Left renal cortex interstitium (tissue), 4 donors: ENCODE measurements around the gene OR8S1. TPM values are rescaled to one million over a fixed set of nuclear protein-coding genes. Genes with fewer than 3 reads are reported as not detected.
"Not testable (repeated sequence)": the region's sequence is repeated elsewhere in the genome, so short reads cannot be mapped to it uniquely, and the experiment has no call there.

Experiments used
- DNase-seq, 4 donors: peaks; one replicate each; pipeline ENCODE4 v3.0.0-alpha.2; 2013; ENCODE audit warnings: low read depth in 4 of 4, low spot score in 2 of 4, missing footprints in 1 of 4
- polyA plus RNA-seq, 4 donors: library from polyadenylated mRNA; unstranded; fragments of 120-200 nt; gene quantifications; one replicate each; pipeline ENCODE4 v1.2.1, GENCODE V29; 2013; ENCODE audit not compliant: insufficient read length in 4 of 4

Gene OR8S1, protein sequence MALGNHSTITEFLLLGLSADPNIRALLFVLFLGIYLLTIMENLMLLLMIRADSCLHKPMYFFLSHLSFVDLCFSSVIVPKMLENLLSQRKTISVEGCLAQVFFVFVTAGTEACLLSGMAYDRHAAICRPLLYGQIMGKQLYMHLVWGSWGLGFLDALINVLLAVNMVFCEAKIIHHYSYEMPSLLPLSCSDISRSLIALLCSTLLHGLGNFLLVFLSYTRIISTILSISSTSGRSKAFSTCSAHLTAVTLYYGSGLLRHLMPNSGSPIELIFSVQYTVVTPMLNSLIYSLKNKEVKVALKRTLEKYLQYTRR
- not detected for polyA plus RNA-seq

DNA sequence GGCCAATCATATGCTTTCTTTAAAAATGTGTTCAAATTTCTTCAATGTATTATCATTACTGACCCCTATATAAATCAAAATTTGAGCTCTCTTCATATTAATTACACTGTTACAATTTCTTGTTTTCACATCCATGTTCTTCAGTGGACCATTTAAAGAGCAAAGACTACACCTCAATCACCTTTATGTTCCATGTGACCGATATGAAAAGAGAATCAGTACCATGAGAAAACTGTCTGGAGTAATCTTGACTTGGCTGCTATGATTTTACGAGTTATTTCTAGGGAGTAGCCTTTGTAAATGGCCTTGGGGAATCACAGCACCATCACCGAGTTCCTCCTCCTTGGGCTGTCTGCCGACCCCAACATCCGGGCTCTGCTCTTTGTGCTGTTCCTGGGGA, at the start of gene OR8S1:
Gene OR8S1 (plus strand): TSS at position 301 of the 400 bp plus-strand sequence. CDS start 0 bp downstream, at position 301.
- no peak for DNase-seq

DNA sequence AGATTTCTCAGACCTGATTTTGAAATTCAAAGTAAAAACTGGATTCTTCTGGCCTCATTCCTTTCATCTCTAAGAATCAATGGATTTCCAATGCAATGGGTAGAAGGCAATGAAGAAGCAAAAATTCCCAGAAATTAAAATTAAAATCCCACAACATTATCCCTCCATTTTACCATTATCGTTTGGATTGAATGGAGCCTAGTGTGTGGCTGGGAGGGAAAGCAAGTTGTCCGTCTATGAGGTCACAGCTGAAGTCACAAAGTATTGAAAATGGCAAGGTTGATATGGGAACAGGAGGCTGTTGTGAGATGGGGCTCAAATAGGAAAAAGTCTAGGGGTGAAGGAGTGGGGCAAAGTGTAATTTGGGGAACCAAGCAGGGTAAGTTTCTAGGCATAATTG, 43.2 kb upstream of the OR8S1 start, which contains the start of gene C12orf54:
Gene C12orf54 (plus strand): TSS at position 301 of the 400 bp plus-strand sequence. CDS start 799 bp downstream, outside the sequence.
- no peak for DNase-seq

DNA sequence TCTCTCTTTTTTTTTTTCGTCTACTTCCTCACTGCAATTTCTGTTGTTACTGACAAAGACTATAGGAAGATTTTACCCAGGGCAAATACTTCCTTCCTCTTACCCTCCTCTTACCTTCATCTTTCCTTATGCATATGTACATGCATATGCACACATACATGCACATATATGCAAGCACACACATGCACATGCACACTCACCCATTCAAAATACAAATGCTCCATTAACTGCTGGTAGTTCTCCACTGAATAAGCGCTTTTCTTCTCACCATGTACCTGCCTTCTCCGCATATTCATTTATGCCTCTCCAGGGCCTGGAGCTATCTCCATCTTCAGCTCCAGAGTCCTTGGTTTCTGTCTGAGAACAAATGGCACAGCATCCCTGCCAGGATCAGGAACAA, 42.5 kb upstream of the OR8S1 start:
- DNase-seq, result no peak

DNA sequence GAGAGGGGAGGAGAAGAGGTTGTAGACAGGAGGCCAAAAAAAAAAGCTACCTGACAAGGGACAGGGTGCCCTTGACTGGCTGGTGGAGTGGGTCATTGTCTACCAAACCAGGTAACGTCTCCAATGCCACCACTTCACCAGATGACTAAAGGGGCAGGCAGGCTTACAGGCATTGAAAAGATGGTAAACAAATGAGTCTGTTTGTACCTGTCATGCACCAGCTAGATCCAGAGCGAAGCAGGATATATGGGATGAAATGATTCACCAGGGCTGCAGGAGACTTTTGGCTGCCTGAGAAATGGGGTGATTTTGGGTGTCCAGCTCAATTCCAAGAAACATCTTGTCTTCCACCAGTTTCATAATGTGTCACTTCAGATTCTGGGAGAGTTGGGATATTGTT, 39.2 kb upstream of the OR8S1 start:
- DNase-seq, result no peak

DNA sequence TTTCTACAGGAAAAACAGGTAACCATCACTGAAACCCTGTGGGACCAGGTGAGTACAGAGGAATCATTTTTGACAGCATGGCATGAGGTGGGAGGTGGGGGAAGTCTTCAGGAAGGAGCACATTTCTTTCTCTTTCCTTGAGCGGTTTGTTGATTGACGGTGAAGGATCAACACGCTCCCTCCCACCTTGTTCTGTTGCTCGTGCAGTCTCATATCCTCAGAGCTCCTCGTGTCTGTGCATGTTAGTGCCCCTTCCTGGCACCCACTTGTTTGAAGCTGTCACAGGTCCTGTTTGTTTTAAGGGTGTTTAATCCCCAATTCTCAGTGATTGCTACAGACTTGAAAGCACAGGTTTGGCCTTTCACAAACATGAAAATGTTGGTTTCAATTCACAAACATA, 38.8 kb upstream of the OR8S1 start:
- no peak for DNase-seq

DNA sequence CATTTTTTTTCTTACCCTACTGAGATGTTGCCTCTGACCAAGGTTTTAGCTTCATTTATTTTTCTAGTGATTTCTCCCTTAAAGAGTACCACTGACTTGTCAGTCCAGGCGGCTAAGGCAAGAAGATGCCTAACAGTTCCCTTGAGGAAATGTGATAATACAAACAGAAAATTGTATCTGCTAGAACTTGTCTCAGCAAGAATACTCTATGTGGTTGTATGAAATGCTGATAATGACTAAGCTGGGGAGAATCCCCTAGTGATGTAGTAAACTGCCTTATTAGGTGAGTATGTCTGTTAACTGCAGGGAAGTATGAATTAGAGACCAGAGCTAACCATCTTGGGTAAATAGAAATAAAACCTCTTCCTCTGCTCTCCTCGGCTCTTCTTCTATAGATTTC, 36.4 kb upstream of the OR8S1 start:
- no peak for DNase-seq

DNA sequence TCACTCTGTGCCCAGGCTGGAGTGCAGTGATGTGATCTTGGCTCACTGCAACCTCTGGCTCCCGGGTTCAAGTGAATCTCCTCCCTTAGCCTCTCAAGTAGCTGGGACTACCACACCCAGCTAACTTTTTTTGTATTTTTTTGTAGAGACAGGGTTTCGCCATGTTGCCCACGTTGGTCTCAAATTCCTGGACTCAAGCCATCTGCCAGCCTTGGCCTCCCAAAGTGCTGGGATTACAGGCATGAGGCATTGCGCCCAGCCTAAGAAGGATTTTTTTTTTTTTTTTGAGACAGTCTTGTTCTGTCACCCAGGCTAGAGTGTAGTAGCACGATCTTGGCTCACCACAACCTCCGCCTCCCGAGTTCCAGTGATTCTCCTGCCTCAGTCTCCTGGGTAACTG, 36.0 kb upstream of the OR8S1 start:
- not testable (repeated sequence) for DNase-seq

DNA sequence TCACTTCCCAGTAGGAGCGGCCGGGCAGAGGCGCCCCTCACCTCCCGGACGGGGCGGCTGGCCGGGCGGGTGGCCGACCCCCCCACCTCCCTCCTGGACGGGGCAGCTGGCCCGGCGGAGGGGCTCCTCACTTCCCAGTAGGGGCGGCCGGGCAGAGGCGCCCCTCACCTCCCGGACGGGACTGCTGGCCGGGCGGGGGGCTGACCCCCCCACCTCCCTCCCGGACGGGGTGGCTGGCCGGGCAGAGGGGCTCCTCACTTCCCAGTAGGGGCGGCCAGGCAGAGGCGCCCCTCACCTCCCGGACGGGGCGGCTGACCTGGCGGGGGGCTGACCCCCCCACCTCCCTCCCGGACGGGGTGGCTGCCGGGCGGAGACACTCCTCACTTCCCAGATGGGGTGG, 25.2 kb upstream of the OR8S1 start:
- DNase-seq, result not testable (repeated sequence)

DNA sequence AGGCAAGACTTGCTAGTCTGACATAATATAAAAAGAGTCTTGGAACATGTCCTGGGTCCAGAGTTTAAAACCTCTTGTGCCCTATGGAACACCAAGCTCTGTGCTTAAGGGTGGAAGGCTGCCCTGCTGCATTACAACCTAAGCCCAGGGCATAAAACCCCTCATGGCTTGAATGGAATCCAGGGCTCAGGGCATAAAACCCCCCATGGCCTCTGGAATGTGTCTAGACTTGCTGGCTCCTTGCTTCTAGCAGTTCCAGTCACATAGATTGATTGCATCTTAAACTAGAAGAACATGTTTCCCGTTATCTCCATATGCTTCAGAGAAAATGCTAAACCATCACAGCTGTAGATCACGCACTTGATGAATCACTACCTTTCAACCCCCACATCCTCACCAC, 18.6 kb upstream of the OR8S1 start:
- DNase-seq, result not testable (repeated sequence)

DNA sequence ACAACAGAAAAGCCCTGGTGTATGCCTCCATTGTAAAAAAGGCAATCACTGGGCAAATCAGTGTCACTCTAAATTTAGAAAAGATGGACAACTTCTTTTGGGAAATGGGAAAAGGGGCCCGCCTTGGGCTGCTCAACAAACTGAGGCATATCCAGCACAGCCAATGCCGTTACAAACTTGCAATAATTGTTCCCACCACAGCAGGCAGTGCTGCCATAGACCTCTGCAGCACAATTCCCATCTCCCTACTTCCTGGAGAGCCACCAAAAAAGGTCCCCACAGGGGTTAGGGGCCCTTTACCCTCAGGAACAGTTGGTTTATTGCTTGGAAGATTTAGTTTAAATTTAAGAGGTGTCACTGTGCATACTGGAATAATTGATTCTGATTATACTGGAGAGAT, 16.4 kb upstream of the OR8S1 start:
- no peak for DNase-seq

DNA sequence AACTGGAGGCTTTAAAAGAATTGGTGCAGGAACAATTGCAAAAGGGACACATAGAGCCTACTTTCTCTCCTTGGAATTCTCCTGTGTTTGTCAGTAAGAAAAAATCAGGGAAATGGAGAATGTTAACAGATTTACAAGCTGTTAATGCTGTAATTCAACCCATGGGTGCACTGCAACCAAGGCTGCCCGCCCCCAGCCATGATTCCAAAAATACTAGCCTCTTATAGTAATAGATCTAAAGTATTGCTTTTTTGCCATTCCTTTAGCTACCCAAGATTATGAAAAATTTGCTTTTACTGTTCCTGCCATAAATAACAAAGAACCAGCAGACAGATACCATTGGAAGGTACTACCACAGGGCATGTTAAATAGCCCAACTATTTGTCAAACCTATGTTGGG, 15.3 kb upstream of the OR8S1 start:
- no peak for DNase-seq

DNA sequence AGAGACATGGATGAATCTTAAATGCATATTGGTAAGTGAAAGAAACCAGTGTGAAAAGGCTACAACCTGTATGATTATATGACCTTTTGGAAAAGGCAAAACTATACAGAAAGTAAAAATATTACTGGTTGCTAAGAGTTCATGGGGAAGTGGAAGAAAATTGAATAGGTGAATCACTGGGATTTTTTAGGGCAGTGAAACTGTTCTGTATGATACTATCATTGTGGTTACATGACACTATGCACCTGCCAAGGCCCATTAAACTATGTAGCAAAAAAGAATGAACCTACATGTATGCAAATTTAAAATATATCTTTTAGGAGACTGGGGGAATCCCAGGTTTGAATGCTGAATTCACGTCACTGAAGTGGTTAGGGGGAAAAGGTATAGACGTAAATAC, 12.6 kb upstream of the OR8S1 start:
- DNase-seq, result no peak

DNA sequence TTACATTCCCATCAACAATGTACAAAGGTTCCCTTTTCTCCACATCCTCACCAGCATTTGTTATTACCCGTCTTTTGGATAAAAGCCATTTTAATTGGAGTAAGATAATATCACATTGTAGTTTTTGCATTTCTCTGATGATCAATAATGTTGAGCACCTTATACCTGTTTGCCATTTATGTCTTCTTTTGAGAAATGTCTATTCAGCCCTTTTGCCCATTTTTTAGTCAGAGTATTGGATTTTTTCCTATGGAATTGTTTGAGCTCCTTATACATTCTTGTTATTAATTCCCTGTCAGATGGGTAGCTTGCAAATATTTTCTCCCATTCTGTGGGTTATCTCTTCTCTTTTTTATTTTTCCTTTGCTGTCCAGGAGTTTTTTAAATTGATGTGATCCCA, 10.7 kb upstream of the OR8S1 start:
- no peak for DNase-seq

DNA sequence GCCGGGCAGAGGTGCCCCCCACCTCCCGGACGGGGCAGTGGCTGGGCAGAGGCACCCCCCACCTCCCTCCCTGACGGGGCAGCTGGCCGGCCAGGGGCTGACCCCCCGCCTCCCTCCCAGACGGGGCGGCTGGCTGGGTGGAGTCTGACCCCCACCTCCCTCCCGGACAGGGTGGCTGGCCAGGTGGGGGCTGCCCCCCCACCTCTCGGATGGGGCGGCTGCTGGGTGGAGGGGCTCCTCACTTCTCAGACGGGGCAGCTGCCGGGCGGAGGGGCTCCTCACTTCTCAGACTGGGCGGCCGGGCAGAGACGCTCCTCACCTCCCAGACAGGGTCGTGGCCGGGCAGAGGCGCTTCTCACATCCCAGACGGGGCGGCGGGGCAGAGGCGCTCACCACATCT, 5.1 kb upstream of the OR8S1 start:
- not testable (repeated sequence) for DNase-seq

DNA sequence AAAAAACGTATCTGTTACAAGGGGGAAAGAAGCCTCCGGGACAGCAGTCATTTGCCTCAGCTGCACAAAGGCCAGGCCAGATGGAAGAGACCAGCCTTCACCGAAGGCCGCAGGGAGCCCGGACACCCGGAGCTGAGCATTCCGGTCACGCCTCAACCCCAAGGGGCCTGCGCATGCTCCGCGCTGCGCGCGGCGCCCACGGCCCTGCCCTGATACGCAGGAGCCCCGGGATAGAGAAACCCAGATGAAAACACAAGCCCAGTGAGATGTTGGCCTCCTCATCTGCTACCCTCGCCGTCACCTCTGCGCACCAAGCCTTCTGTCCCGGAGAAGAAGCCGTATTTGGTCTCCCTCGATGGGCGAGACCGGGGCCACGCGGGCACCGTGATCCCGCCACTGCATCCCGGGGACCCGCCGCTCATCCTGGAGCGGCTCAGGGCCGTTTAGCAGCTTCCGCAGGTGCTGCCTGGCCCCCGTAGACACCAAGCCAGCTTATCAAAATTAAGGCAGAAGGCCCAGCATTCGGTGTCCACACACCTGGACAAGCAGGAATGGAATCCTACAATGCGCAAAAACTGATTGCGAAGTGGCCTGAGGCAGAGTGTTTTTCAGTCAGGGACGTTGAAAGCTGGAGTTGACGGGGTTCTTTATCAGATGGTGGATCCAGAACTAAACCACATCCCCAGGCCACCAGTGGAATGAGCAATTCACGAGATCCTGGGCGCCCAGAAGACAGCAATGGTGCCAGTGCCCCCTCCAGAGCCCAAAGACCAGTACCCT, 2.6 kb downstream of the OR8S1 start:
- DNase-seq, result no peak

DNA sequence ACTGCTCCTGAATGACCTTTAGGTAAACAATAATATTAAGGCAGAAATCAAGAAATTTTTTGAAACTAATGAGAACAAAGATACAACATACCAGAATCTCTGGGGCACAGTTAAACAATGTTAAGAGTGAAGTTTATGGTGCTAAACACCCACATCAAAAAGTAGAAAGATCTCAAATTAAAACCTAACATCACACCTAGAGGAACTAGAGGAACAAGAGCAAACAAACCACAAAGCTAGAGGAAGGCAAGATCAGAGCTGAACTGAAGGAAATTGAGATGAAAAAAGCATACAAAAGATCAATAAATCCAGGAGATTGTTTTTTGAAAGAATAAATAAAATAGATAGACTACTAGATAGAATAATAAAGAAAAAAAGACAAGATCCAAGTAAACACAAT, 7.2 kb downstream of the OR8S1 start:
- DNase-seq, result no peak

DNA sequence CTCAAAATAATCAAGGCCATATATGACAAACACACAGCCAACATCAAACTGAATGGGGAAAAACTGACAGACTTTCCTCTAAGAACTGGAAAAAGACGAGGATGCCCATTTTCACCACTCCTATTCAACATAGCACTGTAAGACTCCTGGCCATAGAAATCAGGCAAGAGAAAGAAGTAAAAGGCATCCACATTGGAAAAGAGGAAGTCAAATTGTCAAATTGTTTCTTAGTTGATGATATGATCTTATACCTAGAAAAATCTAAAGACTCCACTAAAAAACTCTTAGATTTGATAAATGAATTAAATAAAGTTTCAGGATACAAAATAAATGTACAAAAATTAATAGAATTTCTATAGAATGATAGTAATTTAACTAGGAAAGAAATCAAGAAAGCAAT, 11.2 kb downstream of the OR8S1 start:
- DNase-seq, result no peak

DNA sequence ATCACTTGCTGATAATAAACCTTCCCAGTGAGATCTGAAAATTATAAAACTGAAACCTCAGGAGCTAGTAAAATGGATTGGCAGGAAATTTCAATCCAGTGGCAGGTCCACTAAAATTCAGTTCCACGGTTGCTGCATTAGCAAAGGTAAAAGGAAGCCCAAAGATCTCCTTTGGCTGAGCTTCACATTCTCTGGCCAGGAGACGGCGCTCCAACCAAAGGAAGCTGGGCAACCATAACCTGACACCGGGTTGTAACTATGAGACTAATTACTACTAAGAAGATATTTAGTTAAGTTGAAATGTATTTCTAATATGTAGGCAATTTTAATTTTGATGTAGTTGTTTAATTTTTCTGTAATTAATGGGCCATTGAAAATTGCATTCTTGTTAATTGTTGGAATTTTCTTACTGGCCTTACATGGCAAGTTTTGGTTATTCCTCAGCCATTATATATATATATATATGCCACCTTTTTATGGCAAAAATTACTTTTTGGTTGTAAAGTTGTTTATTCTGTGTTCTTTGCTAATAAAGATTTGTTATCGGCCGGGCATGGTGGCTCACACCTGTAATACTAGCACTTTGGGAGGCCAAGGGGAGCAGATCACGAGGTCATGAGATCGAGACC, 17.0 kb downstream of the OR8S1 start:
- peak in 2 of 4 donors; percentile 1 to 10 for DNase-seq

DNA sequence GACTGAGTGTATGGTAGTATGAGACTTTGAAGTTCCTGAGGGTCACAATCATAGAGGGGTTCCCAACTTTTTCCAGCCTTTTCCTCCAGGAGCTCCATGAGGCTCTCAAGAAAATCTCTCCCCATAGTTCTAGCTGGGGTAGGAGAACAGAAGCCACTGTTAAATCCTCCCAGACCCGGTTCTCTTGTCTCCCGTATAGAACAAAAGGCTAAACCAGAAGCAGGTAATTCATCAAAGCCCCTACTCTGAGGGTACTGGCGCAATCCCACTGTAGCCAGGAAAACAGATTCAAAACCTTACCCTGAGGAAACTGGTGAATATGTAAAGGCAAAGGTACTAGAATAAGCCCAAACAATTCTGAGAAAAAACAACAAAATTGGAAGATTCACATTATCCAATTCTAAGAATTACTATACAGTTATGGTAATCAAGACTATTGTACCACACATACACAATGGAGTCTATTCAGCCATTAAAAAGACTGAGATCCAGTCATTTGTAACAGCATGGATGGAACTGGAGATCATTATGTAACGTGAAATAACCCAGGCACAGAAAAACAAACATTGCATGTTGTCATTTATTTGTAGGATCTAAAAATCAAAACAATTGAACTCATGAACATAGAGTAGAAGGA, 20.5 kb downstream of the OR8S1 start:
- DNase-seq, result no peak

DNA sequence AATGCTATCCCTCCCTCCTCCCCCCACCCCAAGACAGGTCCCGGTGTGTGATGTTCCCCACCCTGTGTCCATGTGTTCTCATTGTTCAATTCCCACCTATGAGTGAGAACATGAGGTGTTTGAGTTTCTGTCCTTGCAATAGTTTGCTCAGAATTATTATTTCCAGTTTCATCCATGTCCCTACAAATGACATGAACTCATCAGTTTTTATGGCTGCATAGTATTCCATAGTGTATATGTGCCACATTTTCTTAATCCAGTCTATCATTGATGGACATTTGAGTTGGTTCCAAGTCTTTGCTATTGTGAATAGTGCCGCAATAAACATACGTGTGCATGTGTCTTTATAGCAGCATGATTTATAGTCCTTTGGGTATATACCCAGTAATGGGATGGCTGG, 21.6 kb downstream of the OR8S1 start:
- DNase-seq, result not testable (repeated sequence)

DNA sequence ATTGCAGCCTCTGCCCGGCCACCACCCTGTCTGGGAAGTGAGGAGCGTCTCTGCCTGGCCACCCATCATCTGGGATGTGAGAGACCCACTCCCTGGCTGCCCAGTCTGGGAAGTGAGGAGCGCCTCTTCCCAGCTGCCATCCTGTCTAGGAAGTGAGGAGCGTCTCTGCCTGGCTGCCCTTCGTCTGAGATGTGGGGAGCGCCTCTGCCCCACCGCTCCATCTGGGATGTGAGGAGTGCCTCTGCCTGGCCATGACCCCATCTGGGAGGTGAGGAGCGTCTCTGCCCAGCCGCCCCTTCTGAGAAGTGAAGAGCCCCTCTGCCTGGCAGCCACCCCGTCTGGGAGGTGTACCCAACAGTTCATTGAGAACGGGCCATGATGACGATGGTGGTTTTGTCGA, 26.2 kb downstream of the OR8S1 start:
- DNase-seq, result not testable (repeated sequence)
